Measurements from ENCODE around the gene MYBBP1A.
A peak's percentile ranks its signal among the peaks of the same experiment; 100 is the strongest.

The MYBBP1A gene

GRCh38 chr17:4498461-4499397 is 56.5 kb downstream of the MYBBP1A start, which contains the start of gene SPNS2:
TSS of gene SPNS2 (plus strand) at chr17:4498881. CDS start at chr17:4499048, 167 bp downstream.
- Mint-ChIP-seq H3K4me3 (peak within 1 kb of the TSS; percentile 80), H3K27ac (ENCODE audit: low read depth) (no peak within 1 kb of the TSS), H3K27me3 (peaks cover 18% of the 10 kb centered on the region), H3K36me3 (ENCODE audit: insufficient read depth) (peaks cover 2% of the 10 kb centered on the region), H3K9me3 (no peaks in the 10 kb centered on the region), H3K4me1 (peaks cover 21% of the 10 kb centered on the region)
- DNase-seq (ENCODE audit: low spot score in 2 of 2) (peak; percentile 31 to 35), ATAC-seq (replicated peaks; ENCODE audit: extremely low read depth, poor library complexity, severe bottlenecking) (peak; percentile 87)

- Mint-ChIP-seq H3K27ac (ENCODE audit: low read depth) (no peak overlapping the region), H3K4me3 (peak overlapping the region; percentile 41), H3K27me3 (peaks cover 10% of the 10 kb centered on the region), H3K9me3 (no peaks in the 10 kb centered on the region), H3K4me1 (peaks cover 30% of the 10 kb centered on the region), H3K36me3 (ENCODE audit: insufficient read depth) (peaks cover 2% of the 10 kb centered on the region)
- ATAC-seq (replicated peaks; ENCODE audit: extremely low read depth, poor library complexity, severe bottlenecking) (no peak), DNase-seq (ENCODE audit: low spot score in 2 of 2) (no peak)
Observed at GRCh38 chr17:4497101-4497824, 57.9 kb downstream of the MYBBP1A start.

- Mint-ChIP-seq H3K4me3 (no peak overlapping the region), H3K27ac (ENCODE audit: low read depth) (no peak overlapping the region), H3K36me3 (ENCODE audit: insufficient read depth) (peaks cover 2% of the 10 kb centered on the region), H3K9me3 (no peaks in the 10 kb centered on the region), H3K4me1 (peaks cover 22% of the 10 kb centered on the region), H3K27me3 (no peaks in the 10 kb centered on the region)
- no peak for DNase-seq (ENCODE audit: low spot score in 2 of 2)
- no peak for ATAC-seq (replicated peaks; ENCODE audit: extremely low read depth, poor library complexity, severe bottlenecking)
Observed at GRCh38 chr17:4492721-4493561, 62.2 kb downstream of the MYBBP1A start.

GRCh38 chr17:4490637-4491061 is 64.5 kb downstream of the MYBBP1A start:
- no peaks in the 10 kb centered on the region for H3K27me3 Mint-ChIP-seq
- no peak overlapping the region for H3K4me3 Mint-ChIP-seq
- no peaks in the 10 kb centered on the region for H3K9me3 Mint-ChIP-seq
- peaks cover 2% of the 10 kb centered on the region for H3K36me3 Mint-ChIP-seq (ENCODE audit: insufficient read depth)
- H3K4me1 Mint-ChIP-seq, result peaks cover 39% of the 10 kb centered on the region
- no peak overlapping the region for H3K27ac Mint-ChIP-seq (ENCODE audit: low read depth)
- no peak for DNase-seq (ENCODE audit: low spot score in 2 of 2)
- no peak for ATAC-seq (replicated peaks; ENCODE audit: extremely low read depth, poor library complexity, severe bottlenecking)

- no peaks in the 10 kb centered on the region for H3K9me3 Mint-ChIP-seq
- peaks cover 41% of the 10 kb centered on the region for H3K4me1 Mint-ChIP-seq
- no peaks in the 10 kb centered on the region for H3K27me3 Mint-ChIP-seq
- peaks cover 2% of the 10 kb centered on the region for H3K36me3 Mint-ChIP-seq (ENCODE audit: insufficient read depth)
- no peak overlapping the region for H3K4me3 Mint-ChIP-seq
- peak overlapping the region; percentile 48 for H3K27ac Mint-ChIP-seq (ENCODE audit: low read depth)
- ATAC-seq (replicated peaks; ENCODE audit: extremely low read depth, poor library complexity, severe bottlenecking), result no peak
- no peak for DNase-seq (ENCODE audit: low spot score in 2 of 2)
Observed at GRCh38 chr17:4490109-4490591, 65.0 kb downstream of the MYBBP1A start.

GRCh38 chr17:4488989-4489595 is 66.1 kb downstream of the MYBBP1A start:
- no peak for DNase-seq (ENCODE audit: low spot score in 2 of 2)
- Mint-ChIP-seq H3K4me1 (peaks cover 43% of the 10 kb centered on the region), H3K27ac (ENCODE audit: low read depth) (no peak overlapping the region), H3K36me3 (ENCODE audit: insufficient read depth) (no peaks in the 10 kb centered on the region), H3K27me3 (no peaks in the 10 kb centered on the region), H3K4me3 (no peak overlapping the region), H3K9me3 (no peaks in the 10 kb centered on the region)
- ATAC-seq (replicated peaks; ENCODE audit: extremely low read depth, poor library complexity, severe bottlenecking), result no peak
